Progenitor cell of endocrine pancreas (in vitro differentiated cells): ENCODE measurements around the gene DGAT2L6. TPM values are rescaled to one million over a fixed set of nuclear protein-coding genes. Genes with fewer than 3 reads are reported as not detected.

ENCODE experiments used
- DNase-seq: peaks from one replicate; pipeline ENCODE4 v3.0.0; 2021; ENCODE audit warnings: low spot score; ENCODE audit not compliant: unreplicated experiment
- H3K27ac Mint-ChIP-seq: 2 replicates; pipeline ENCODE4 v1.8.0; 2021; ENCODE audit warnings: mild to moderate bottlenecking, moderate library complexity, mixed read lengths
- H3K27me3 Mint-ChIP-seq: 2 replicates; pipeline ENCODE4 v1.8.0; 2021; ENCODE audit warnings: mixed read lengths
- H3K36me3 Mint-ChIP-seq: 2 replicates; pipeline ENCODE4 v1.8.0; 2022; ENCODE audit warnings: mixed read lengths; ENCODE audit not compliant: insufficient read depth
- H3K4me1 Mint-ChIP-seq: 2 replicates; pipeline ENCODE4 v1.8.0; 2021; ENCODE audit warnings: low read depth, mixed read lengths
- H3K4me3 Mint-ChIP-seq: 2 replicates; pipeline ENCODE4 v1.8.0; 2021; ENCODE audit warnings: low read depth, mild to moderate bottlenecking, moderate library complexity, mixed read lengths
- H3K9me3 Mint-ChIP-seq: 2 replicates; pipeline ENCODE4 v1.8.0; 2021; ENCODE audit warnings: low read depth, mixed read lengths
- total RNA-seq: library from RNA; stranded (reverse); gene quantifications from 2 replicates; pipeline ENCODE4 v1.2.1, GENCODE V29; 2021
- TF ChIP-seq, protein P1 (sequence below): fragments of 200-600 bp; sonication (generic); IDR thresholded peaks from one replicate; pipeline ENCODE4 v1.5.0; 2021; ENCODE audit warnings: antibody characterized with exemption, mild to moderate bottlenecking; ENCODE audit not compliant: unreplicated experiment

DGAT2L6 gene
- total RNA-seq, 1 donor from 2014 or later = not detected

GRCh38 chrX:70254063-70254400, 76.7 kb downstream of the DGAT2L6 start:
- DNase-seq = no peak
- H3K36me3 Mint-ChIP-seq = no peaks in the 10 kb centered on the region
- no peak overlapping the region for H3K4me3 Mint-ChIP-seq
- H3K9me3 Mint-ChIP-seq = peaks cover 34% of the 10 kb centered on the region
- peaks cover 12% of the 10 kb centered on the region for H3K4me1 Mint-ChIP-seq
- H3K27me3 Mint-ChIP-seq = no peaks in the 10 kb centered on the region
- H3K27ac Mint-ChIP-seq = no peak overlapping the region
- TF ChIP-seq, protein P1, sequence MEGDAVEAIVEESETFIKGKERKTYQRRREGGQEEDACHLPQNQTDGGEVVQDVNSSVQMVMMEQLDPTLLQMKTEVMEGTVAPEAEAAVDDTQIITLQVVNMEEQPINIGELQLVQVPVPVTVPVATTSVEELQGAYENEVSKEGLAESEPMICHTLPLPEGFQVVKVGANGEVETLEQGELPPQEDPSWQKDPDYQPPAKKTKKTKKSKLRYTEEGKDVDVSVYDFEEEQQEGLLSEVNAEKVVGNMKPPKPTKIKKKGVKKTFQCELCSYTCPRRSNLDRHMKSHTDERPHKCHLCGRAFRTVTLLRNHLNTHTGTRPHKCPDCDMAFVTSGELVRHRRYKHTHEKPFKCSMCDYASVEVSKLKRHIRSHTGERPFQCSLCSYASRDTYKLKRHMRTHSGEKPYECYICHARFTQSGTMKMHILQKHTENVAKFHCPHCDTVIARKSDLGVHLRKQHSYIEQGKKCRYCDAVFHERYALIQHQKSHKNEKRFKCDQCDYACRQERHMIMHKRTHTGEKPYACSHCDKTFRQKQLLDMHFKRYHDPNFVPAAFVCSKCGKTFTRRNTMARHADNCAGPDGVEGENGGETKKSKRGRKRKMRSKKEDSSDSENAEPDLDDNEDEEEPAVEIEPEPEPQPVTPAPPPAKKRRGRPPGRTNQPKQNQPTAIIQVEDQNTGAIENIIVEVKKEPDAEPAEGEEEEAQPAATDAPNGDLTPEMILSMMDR = no peak

- Mint-ChIP-seq H3K36me3 (no peaks in the 10 kb centered on the region), H3K9me3 (peaks cover 33% of the 10 kb centered on the region), H3K27ac (no peak overlapping the region), H3K4me1 (peaks cover 12% of the 10 kb centered on the region), H3K27me3 (no peaks in the 10 kb centered on the region), H3K4me3 (no peak overlapping the region)
- DNase-seq = no peak
- TF ChIP-seq, protein P1 = no peak
Observed at GRCh38 chrX:70254909-70255308, 77.6 kb downstream of the DGAT2L6 start.

Other genes with a start within 250 kb of the DGAT2L6 start
- not detected in 2 replicates for gene AWAT2, start 127.5 kb upstream of the DGAT2L6 start, total RNA-seq
- gene OTUD6A, start 115.0 kb upstream of the DGAT2L6 start, total RNA-seq = not detected in 2 replicates
- 58.8 and 60.1 TPM in 2 replicates for gene IGBP1, start 44.0 kb upstream of the DGAT2L6 start, total RNA-seq
- gene AWAT1, start 57.2 kb downstream of the DGAT2L6 start, total RNA-seq = not detected in 2 replicates
- gene P2RY4, start 82.7 kb downstream of the DGAT2L6 start, total RNA-seq = 0.38 TPM in 1 of 2 replicates, not detected in the other
- gene ARR3, start 90.9 kb downstream of the DGAT2L6 start, total RNA-seq = not detected in 2 replicates
- gene RAB41, start 104.7 kb downstream of the DGAT2L6 start, total RNA-seq = not detected in 2 replicates
- 38.2 and 42.2 TPM in 2 replicates for gene PDZD11, start 112.4 kb downstream of the DGAT2L6 start, total RNA-seq
- gene KIF4A, start 112.6 kb downstream of the DGAT2L6 start, total RNA-seq = 17.0 and 18.0 TPM in 2 replicates
- 2.3 and 2.8 TPM in 2 replicates for gene GDPD2, start 245.8 kb downstream of the DGAT2L6 start, total RNA-seq